HCT116 (cell line): ENCODE measurements around the gene BTBD18. TPM values are rescaled to one million over a fixed set of nuclear protein-coding genes. Genes with fewer than 3 reads are reported as not detected.

Experiments
- ATAC-seq: fragments of 200-7000 bp; cut with Tn5 transposase; 2 replicates; pipeline ENCODE4 v1.9.1; 2020; ENCODE audit warnings: mild to moderate bottlenecking, moderate library complexity
- BruUV-seq: library from RNA; stranded (reverse); fragments of 400-500 nt; replicated peaks from 2 replicates; lab custom pipeline; 2021; lab: Mats Ljungman, UMichigan
- CTCF ChIA-PET: fragments of 300-600 bp; sonication (Branson Sonifier 250); formaldehyde crosslinking; loops from one replicate; lab custom pipeline; 2021; ENCODE audit warnings: antibody characterized with exemption; lab: Charles Lee
- POLR2A ChIA-PET: fragments of 300-600, 350-600 bp; sonication (Branson Sonifier 250); formaldehyde crosslinking; loops from one replicate; lab custom pipeline; 2021; ENCODE audit warnings: antibody characterized with exemption; lab: Charles Lee
- RAD21 ChIA-PET, 2 experiments: fragments of 300-600 bp; sonication (Branson Sonifier 250); formaldehyde crosslinking; loops; one replicate each; lab custom pipeline; 2023; ENCODE audit warnings: low total read pairs in 2 of 2; ENCODE audit not compliant: uncharacterized antibody in 2 of 2, unreplicated experiment in 2 of 2, low non-redundant PET in 1 of 2; lab: Charles Lee
- DNase-seq: peaks from one replicate; pipeline ENCODE4 v3.0.0-alpha.2; 2010; ENCODE audit warnings: low read depth, low spot score
- H2AFZ ChIP-seq: fragments of 200-600 bp; shearing (Covaris generic), sonication (generic); 2 replicates; pipeline ENCODE4 v1.6.1; 2017; ENCODE audit warnings: low read depth, mixed run types, mixed read lengths, antibody characterized with exemption, low read length; ENCODE audit not compliant: poor library complexity, severe bottlenecking
- H3K27ac ChIP-seq: 2 replicates; pipeline ENCODE4 v1.5.1; 2012; ENCODE audit warnings: low read depth, low read length
- H3K27me3 ChIP-seq: fragments of 200-600 bp; sonication (generic); 2 replicates; pipeline ENCODE4 v1.6.1; 2016; ENCODE audit warnings: mixed run types, low read length, mixed read lengths; ENCODE audit not compliant: insufficient read depth
- H3K36me3 ChIP-seq, 2 experiments: fragments of 200-500 bp in 1 of 2; fragments of 200-600 bp in 1 of 2; sonication (Bioruptor generic) in 1 of 2; sonication (generic) in 1 of 2; 2 replicates each; pipeline versions ENCODE4 v1.5.1 to v1.6.1; 2014 to 2016; ENCODE audit warnings: low read length in 2 of 2, inconsistent platforms in 1 of 2, mixed read lengths in 1 of 2, mixed run types in 1 of 2; ENCODE audit not compliant: insufficient read depth in 2 of 2, control insufficient read depth in 1 of 2
- H3K4me1 ChIP-seq, 2 experiments: fragments of 200-600 bp in 1 of 2; sonication (generic) in 1 of 2; 2 replicates each; pipeline versions ENCODE4 v1.5.1 to v1.6.1; 2012 to 2017; ENCODE audit warnings: low read length in 2 of 2, inconsistent platforms in 1 of 2, mild to moderate bottlenecking in 1 of 2, mixed read lengths in 1 of 2, mixed run types in 1 of 2, moderate library complexity in 1 of 2; ENCODE audit not compliant: insufficient read depth in 2 of 2, control insufficient read depth in 1 of 2
- H3K4me2 ChIP-seq: fragments of 200-600 bp; sonication (generic); 2 replicates; pipeline ENCODE4 v1.6.1; 2017; ENCODE audit warnings: mixed run types, low read length, mixed read lengths
- H3K4me3 ChIP-seq, 2 experiments: fragments of 200-600 bp in 1 of 2; sonication (generic) in 1 of 2; replicated peaks in 1 of 2; 2 replicates each; pipeline ENCODE4 v1.5.1; 2011 to 2016; ENCODE audit warnings: low read length in 2 of 2, control low read depth in 1 of 2, low read depth in 1 of 2, mild to moderate bottlenecking in 1 of 2, mixed read lengths in 1 of 2, mixed run types in 1 of 2
- H3K79me2 ChIP-seq: fragments of 200-600 bp; sonication (generic); 2 replicates; pipeline ENCODE4 v1.6.1; 2017; ENCODE audit warnings: mild to moderate bottlenecking, mixed run types, low read length, moderate library complexity, mixed read lengths; ENCODE audit not compliant: insufficient read depth
- H3K9ac ChIP-seq: fragments of 200-600 bp; sonication (generic); 2 replicates; pipeline ENCODE4 v1.6.1; 2016; ENCODE audit warnings: low read length, mixed read lengths
- H3K9me2 ChIP-seq: fragments of 200-600 bp; sonication (generic), shearing (Covaris generic); 2 replicates; pipeline ENCODE4 v1.6.1; 2017; ENCODE audit warnings: mixed run types, mild to moderate bottlenecking, moderate library complexity; ENCODE audit not compliant: insufficient read depth
- H3K9me3 ChIP-seq, 2 experiments: fragments of 200-500 bp in 1 of 2; fragments of 200-600 bp in 1 of 2; sonication (Bioruptor generic) in 1 of 2; sonication (generic) in 1 of 2; 2 replicates each; pipeline ENCODE4 v1.6.1; 2014 to 2017; ENCODE audit warnings: low read length in 2 of 2, mixed read lengths in 2 of 2, inconsistent platforms in 1 of 2, low read depth in 1 of 2, mild to moderate bottlenecking in 1 of 2, mixed run types in 1 of 2, moderate library complexity in 1 of 2; ENCODE audit not compliant: control insufficient read depth in 1 of 2, insufficient read depth in 1 of 2
- H4K20me1 ChIP-seq: fragments of 200-600 bp; sonication (generic), shearing (Covaris generic); 2 replicates; pipeline ENCODE4 v1.6.1; 2017; ENCODE audit warnings: mixed run types, mild to moderate bottlenecking, moderate library complexity; ENCODE audit not compliant: insufficient read depth
- EZH2phosphoT487 ChIP-seq: fragments of 200-600 bp; IDR thresholded peaks from 2 replicates; pipeline ENCODE4 v1.6.1; 2018; ENCODE audit warnings: antibody characterized with exemption, borderline replicate concordance
- SP1 ChIP-seq: IDR thresholded peaks from 2 replicates; pipeline ENCODE4 v1.6.1; 2012; ENCODE audit warnings: low read depth
- TCF7L2 ChIP-seq: IDR thresholded peaks from 2 replicates; pipeline ENCODE4 v1.7.0; 2011; ENCODE audit warnings: borderline replicate concordance, inconsistent platforms; ENCODE audit not compliant: insufficient read depth, insufficient read length; ENCODE audit errors: extremely low read depth
- ZFX ChIP-seq: fragments of 450-650 bp; IDR thresholded peaks from 2 replicates; pipeline ENCODE4 v1.6.1; 2017
- intact Hi-C: fragments of 100-400 bp; cut with micrococcal nuclease; formaldehyde crosslinking; loops from 2 replicates; pipeline ENCODE4 v1.10.0; 2022
- total RNA-seq: library from RNA; stranded (reverse); gene quantifications from one replicate; pipeline ENCODE4 v1.2.1, GENCODE V29; 2021; ENCODE audit not compliant: unreplicated experiment
- TF ChIP-seq, protein P1 (sequence below): IDR thresholded peaks from 2 replicates; pipeline ENCODE4 v1.6.1; 2011; ENCODE audit warnings: mild to moderate bottlenecking, low read length, moderate library complexity; ENCODE audit not compliant: insufficient replicate concordance; ENCODE audit errors: extremely low read depth
- TF ChIP-seq, protein P2 (sequence below): IDR thresholded peaks from 2 replicates; pipeline ENCODE4 v1.6.1; 2012
- TF ChIP-seq, protein P3 (sequence below): IDR thresholded peaks from 2 replicates; pipeline ENCODE4 v1.6.1; 2012; ENCODE audit warnings: low read depth
- TF ChIP-seq, protein P4 (sequence below), 3 experiments: fragments of 200-600 bp in 1 of 3; sonication (generic) in 1 of 3; IDR thresholded peaks in 2 of 3; conservative IDR thresholded peaks in 1 of 3; 2 replicates each; pipeline ENCODE4 v1.5.1; 2012 to 2017; ENCODE audit warnings: low read depth in 2 of 3, low read length in 2 of 3, antibody characterized with exemption in 1 of 3, borderline replicate concordance in 1 of 3, control low read depth in 1 of 3, mild to moderate bottlenecking in 1 of 3, mixed read lengths in 1 of 3, mixed run types in 1 of 3, moderate library complexity in 1 of 3; ENCODE audit not compliant: insufficient read depth in 1 of 3

Gene BTBD18
- total RNA-seq, 1 experiment from 2014 or later, result not detected

DNA sequence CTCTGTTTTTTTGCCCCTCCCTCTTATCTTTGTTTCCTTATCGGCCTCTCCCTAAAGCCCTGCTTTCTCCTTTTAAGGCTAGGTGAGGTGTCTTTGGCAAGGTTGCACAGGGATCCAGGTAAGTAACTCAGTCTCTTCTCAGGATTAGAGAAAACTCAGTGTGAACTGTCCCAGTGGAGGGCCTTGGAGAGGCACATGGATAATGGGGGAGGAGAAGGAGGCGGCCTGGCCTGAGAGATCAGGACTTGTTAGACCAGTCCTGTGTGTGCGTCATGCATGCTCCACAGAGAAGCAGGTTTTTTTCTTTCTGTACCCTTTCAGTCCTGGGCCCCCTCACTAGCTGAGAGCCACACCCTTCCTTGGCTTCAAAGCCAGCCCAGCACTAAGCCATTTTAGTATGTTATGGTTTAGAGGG lies 29.9 kb upstream of the BTBD18 start (continued):
- TF ChIP-seq, protein P1, sequence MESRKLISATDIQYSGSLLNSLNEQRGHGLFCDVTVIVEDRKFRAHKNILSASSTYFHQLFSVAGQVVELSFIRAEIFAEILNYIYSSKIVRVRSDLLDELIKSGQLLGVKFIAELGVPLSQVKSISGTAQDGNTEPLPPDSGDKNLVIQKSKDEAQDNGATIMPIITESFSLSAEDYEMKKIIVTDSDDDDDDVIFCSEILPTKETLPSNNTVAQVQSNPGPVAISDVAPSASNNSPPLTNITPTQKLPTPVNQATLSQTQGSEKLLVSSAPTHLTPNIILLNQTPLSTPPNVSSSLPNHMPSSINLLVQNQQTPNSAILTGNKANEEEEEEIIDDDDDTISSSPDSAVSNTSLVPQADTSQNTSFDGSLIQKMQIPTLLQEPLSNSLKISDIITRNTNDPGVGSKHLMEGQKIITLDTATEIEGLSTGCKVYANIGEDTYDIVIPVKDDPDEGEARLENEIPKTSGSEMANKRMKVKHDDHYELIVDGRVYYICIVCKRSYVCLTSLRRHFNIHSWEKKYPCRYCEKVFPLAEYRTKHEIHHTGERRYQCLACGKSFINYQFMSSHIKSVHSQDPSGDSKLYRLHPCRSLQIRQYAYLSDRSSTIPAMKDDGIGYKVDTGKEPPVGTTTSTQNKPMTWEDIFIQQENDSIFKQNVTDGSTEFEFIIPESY, result peak; percentile 43
- TF ChIP-seq, protein P2, sequence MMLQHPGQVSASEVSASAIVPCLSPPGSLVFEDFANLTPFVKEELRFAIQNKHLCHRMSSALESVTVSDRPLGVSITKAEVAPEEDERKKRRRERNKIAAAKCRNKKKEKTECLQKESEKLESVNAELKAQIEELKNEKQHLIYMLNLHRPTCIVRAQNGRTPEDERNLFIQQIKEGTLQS, result no peak
- TF ChIP-seq ZFX, result 0 out of 2 replicates have a peak, but pooled peaks have one; percentile 10
- TF ChIP-seq EZH2phosphoT487, result no peak
- TF ChIP-seq, protein P3, sequence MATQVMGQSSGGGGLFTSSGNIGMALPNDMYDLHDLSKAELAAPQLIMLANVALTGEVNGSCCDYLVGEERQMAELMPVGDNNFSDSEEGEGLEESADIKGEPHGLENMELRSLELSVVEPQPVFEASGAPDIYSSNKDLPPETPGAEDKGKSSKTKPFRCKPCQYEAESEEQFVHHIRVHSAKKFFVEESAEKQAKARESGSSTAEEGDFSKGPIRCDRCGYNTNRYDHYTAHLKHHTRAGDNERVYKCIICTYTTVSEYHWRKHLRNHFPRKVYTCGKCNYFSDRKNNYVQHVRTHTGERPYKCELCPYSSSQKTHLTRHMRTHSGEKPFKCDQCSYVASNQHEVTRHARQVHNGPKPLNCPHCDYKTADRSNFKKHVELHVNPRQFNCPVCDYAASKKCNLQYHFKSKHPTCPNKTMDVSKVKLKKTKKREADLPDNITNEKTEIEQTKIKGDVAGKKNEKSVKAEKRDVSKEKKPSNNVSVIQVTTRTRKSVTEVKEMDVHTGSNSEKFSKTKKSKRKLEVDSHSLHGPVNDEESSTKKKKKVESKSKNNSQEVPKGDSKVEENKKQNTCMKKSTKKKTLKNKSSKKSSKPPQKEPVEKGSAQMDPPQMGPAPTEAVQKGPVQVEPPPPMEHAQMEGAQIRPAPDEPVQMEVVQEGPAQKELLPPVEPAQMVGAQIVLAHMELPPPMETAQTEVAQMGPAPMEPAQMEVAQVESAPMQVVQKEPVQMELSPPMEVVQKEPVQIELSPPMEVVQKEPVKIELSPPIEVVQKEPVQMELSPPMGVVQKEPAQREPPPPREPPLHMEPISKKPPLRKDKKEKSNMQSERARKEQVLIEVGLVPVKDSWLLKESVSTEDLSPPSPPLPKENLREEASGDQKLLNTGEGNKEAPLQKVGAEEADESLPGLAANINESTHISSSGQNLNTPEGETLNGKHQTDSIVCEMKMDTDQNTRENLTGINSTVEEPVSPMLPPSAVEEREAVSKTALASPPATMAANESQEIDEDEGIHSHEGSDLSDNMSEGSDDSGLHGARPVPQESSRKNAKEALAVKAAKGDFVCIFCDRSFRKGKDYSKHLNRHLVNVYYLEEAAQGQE, result no peak
- TF ChIP-seq TCF7L2, result no peak

DNA sequence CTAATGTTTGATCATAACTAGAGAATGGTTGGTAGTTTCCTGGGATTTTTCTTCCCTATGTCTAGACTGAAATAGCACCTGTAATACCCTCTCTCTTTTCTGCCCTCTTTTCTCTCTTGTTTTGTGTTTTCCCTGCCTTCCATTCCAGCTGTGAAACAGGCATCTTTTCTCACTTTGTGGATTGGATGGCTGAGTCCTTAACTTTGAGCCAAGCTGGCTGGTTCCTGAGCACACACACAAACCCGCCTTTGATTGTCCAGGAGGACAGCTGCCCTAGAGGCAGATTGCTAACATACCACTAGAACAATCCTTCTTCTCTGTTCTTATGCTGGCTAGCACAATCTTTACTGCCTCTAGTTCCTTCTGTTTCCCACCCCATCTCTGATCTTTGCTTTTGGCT lies 27.7 kb upstream of the BTBD18 start:
- Histone ChIP-seq H3K79me2 (peaks cover 100% of the 10 kb centered on the region), H3K27me3 (no peaks in the 10 kb centered on the region), H4K20me1 (no peaks in the 10 kb centered on the region; the same call in 1 of the 2 replicates), H3K9me2 (no peaks in the 10 kb centered on the region), H2AFZ (no peak overlapping the region), H3K27ac (peak overlapping the region; percentile 89), H3K9me3 (no peaks in the 10 kb centered on the region)
- ChIA-PET RAD21 (interaction anchor here in 1 of 2 experiments (0.7 to 1.5 kb wide), 2 partner anchors 18 to 128 kb away, joined by 4 to 7 read pairs; partner anchors contain the start of gene CTNND1), POLR2A (interaction anchor here (1.0 to 2.8 kb wide), 5 partner anchors 9 to 22 kb away, joined by 3 to 22 read pairs (median 11); partner anchors contain the start of gene CTNND1)
- peak; percentile 22; the same call in 1 of the 2 replicates for ATAC-seq
- intact Hi-C loops, result loop anchor here (2.0 kb wide), 1 partner anchor 16 kb away; no protein-coding TSS in a partner anchor
- TF ChIP-seq, protein P3, result no peak
- TF ChIP-seq, protein P4, sequence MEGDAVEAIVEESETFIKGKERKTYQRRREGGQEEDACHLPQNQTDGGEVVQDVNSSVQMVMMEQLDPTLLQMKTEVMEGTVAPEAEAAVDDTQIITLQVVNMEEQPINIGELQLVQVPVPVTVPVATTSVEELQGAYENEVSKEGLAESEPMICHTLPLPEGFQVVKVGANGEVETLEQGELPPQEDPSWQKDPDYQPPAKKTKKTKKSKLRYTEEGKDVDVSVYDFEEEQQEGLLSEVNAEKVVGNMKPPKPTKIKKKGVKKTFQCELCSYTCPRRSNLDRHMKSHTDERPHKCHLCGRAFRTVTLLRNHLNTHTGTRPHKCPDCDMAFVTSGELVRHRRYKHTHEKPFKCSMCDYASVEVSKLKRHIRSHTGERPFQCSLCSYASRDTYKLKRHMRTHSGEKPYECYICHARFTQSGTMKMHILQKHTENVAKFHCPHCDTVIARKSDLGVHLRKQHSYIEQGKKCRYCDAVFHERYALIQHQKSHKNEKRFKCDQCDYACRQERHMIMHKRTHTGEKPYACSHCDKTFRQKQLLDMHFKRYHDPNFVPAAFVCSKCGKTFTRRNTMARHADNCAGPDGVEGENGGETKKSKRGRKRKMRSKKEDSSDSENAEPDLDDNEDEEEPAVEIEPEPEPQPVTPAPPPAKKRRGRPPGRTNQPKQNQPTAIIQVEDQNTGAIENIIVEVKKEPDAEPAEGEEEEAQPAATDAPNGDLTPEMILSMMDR (IDR thresholded peaks at IDR 0.05 in 2 of 3, conservative IDR thresholded peaks at IDR 0.05 in 1 of 3; ENCODE audit: borderline replicate concordance in 1 of 3, insufficient read depth in 1 of 3, low read depth in 2 of 3, low read length in 2 of 3), result 0 out of 6 replicates have a peak, but pooled peaks of 1 of the 3 experiments have one; percentile 3
- TF ChIP-seq ZFX (no peak), SP1 (0 out of 2 replicates have a peak, but pooled peaks have one; percentile 24)
- TF ChIP-seq, all 23 proteins: peak for 2
- no peak for DNase-seq
- H3K4me1 ChIP-seq, result peaks cover 89 to 98% of the 10 kb centered on the region in 2 experiments
- CTCF ChIA-PET, result interaction anchor here (3.0 to 4.5 kb wide), 2 partner anchors 21 to 27 kb away, joined by 12 to 30 read pairs; partner anchors contain the start of gene BTBD18
- no TSS peak for BruUV-seq
- H3K4me2 ChIP-seq, result peak overlapping the region; percentile 72
- H3K36me3 ChIP-seq, result no peaks in the 10 kb centered on the region
- peak overlapping the region; percentile 12 to 49; a peak in 3 of 4 replicates for H3K4me3 ChIP-seq
- H3K9ac ChIP-seq, result peak overlapping the region; percentile 69
